Measurements from ENCODE around the gene MON1A.

MON1A gene

DNA sequence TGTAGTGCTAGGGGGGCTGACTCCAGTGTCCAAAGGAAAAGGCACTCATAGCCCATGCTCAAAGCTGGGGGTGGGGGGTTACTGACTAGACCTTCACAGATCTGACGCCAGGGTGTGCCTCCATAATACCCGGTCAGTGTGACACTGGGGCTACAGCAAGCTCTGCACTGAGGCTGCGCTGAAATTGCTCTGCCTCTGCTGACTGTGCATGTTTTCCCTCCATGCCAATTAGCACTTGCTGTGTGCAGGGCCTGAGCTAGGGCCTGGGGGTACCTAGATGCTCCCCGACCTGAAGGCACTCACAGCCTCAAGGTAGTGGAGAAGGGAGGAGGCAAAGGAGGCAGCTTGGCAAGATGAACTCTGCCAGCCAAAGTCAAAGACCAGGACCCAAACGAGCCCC is 65.1 kb downstream of the MON1A start:
- no peaks in the 10 kb centered on the region for H3K9me2 ChIP-seq (replicated peaks; ENCODE audit: insufficient read depth, low read length)
- no peak overlapping the region for H3K9ac ChIP-seq (ENCODE audit: low read length)
- no peaks in the 10 kb centered on the region for H3K79me2 ChIP-seq (ENCODE audit: low read length)
- no peak overlapping the region for H3K27ac ChIP-seq (ENCODE audit: low read length)
- H3K9me3 ChIP-seq (replicated peaks; ENCODE audit: insufficient read depth, low read length), result no peaks in the 10 kb centered on the region
- no peaks in the 10 kb centered on the region for H3K4me1 ChIP-seq (ENCODE audit: low read length)
- no peaks in the 10 kb centered on the region for H3K36me3 ChIP-seq (replicated peaks; ENCODE audit: insufficient read depth, low read length)
- H3K27me3 ChIP-seq (replicated peaks; ENCODE audit: insufficient read depth, low read length), result peaks cover 55% of the 10 kb centered on the region
- no peak for DNase-seq
- H2AFZ ChIP-seq (ENCODE audit: low read length), result no peak overlapping the region
- H4K20me1 ChIP-seq (ENCODE audit: insufficient read depth, low read length), result no peaks in the 10 kb centered on the region
- no peak overlapping the region for H3K4me3 ChIP-seq (ENCODE audit: low read length)
- H3K4me2 ChIP-seq (ENCODE audit: low read depth, low read length), result no peak overlapping the region
- no peaks in the 10 kb centered on the region for H3F3A ChIP-seq (ENCODE audit: insufficient read depth, low read length)
- no peak for TF ChIP-seq EZH2 (optimal IDR thresholded peaks at IDR 0.05; ENCODE audit: low read depth, low read length)
- TF ChIP-seq, protein P1, sequence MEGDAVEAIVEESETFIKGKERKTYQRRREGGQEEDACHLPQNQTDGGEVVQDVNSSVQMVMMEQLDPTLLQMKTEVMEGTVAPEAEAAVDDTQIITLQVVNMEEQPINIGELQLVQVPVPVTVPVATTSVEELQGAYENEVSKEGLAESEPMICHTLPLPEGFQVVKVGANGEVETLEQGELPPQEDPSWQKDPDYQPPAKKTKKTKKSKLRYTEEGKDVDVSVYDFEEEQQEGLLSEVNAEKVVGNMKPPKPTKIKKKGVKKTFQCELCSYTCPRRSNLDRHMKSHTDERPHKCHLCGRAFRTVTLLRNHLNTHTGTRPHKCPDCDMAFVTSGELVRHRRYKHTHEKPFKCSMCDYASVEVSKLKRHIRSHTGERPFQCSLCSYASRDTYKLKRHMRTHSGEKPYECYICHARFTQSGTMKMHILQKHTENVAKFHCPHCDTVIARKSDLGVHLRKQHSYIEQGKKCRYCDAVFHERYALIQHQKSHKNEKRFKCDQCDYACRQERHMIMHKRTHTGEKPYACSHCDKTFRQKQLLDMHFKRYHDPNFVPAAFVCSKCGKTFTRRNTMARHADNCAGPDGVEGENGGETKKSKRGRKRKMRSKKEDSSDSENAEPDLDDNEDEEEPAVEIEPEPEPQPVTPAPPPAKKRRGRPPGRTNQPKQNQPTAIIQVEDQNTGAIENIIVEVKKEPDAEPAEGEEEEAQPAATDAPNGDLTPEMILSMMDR (IDR thresholded peaks at IDR 0.05; ENCODE audit: low read length), result no peak
- TF ChIP-seq EZH2phosphoT487 (IDR thresholded peaks at IDR 0.05; ENCODE audit: low read length), result no peak

DNA sequence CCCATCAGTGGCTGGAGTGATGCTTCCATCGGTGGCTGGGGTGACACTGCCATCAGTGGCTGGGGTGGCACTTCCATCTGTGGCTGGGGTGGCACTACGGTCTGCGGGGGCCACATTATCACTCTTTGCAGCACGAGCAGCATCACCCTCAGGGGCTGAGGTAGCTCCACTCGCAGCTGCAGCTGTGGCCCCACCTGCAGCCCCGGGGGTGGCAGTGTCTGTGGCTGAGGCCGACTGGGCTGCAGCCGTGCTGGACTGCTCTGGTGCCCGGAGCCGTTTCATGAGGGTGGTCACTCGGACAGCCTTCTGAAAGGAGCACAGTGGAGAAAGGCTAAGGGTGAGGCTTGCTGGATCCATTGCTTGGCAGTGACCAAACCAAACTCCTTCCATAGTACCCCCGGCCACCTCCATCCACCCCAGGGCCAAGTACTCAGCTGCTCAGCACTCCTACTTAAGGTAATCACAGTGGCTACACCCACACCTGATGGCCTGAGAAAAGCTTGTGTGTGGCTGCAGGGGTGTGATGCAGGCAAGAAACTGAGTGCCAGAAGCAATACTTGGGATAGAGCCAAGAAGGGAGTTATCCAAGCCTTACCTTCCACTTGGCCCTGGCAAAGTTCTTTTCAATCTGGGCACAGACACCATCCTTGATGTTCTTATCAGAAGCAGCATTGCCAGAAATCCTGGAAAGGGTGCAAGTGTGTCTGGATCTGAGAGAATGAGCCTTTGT is 69.9 kb downstream of the MON1A start:
- Histone ChIP-seq H4K20me1 (ENCODE audit: insufficient read depth, low read length) (no peaks in the 10 kb centered on the region), H3K4me1 (ENCODE audit: low read length) (peaks cover 10% of the 10 kb centered on the region), H3K9me2 (replicated peaks; ENCODE audit: insufficient read depth, low read length) (no peaks in the 10 kb centered on the region), H2AFZ (ENCODE audit: low read length) (no peak overlapping the region), H3K4me2 (ENCODE audit: low read depth, low read length) (no peak overlapping the region), H3K27me3 (replicated peaks; ENCODE audit: insufficient read depth, low read length) (peaks cover 28% of the 10 kb centered on the region), H3K4me3 (ENCODE audit: low read length) (no peak overlapping the region), H3K9ac (ENCODE audit: low read length) (no peak overlapping the region), H3F3A (ENCODE audit: insufficient read depth, low read length) (no peaks in the 10 kb centered on the region), H3K27ac (ENCODE audit: low read length) (no peak overlapping the region), H3K36me3 (replicated peaks; ENCODE audit: insufficient read depth, low read length) (no peaks in the 10 kb centered on the region), H3K79me2 (ENCODE audit: low read length) (peaks cover 14% of the 10 kb centered on the region), H3K9me3 (replicated peaks; ENCODE audit: insufficient read depth, low read length) (no peaks in the 10 kb centered on the region)
- no peak for DNase-seq
- TF ChIP-seq, protein P1 (IDR thresholded peaks at IDR 0.05; ENCODE audit: low read length), result no peak
- no peak for TF ChIP-seq EZH2 (optimal IDR thresholded peaks at IDR 0.05; ENCODE audit: low read depth, low read length)
- no peak for TF ChIP-seq EZH2phosphoT487 (IDR thresholded peaks at IDR 0.05; ENCODE audit: low read length)
